Type B pancreatic cell (in vitro differentiated cells): Measurements from ENCODE around the gene SLCO4A1. TPM values are rescaled to one million over a fixed set of nuclear protein-coding genes. Genes with fewer than 3 reads are reported as not detected.
A peak's percentile ranks its signal among the peaks of the same experiment; 100 is the strongest.

Source experiments
- DNase-seq: peaks from one replicate; pipeline ENCODE4 v3.0.0; 2021; ENCODE audit warnings: mixed read lengths; ENCODE audit not compliant: unreplicated experiment; ENCODE audit errors: extremely low spot score
- H3K27ac Mint-ChIP-seq: 2 replicates; pipeline ENCODE4 v1.8.0; 2021; ENCODE audit warnings: mild to moderate bottlenecking, mixed read lengths
- H3K27me3 Mint-ChIP-seq: 2 replicates; pipeline ENCODE4 v1.8.0; 2021; ENCODE audit warnings: mixed read lengths
- H3K36me3 Mint-ChIP-seq: 2 replicates; pipeline ENCODE4 v1.8.0; 2021; ENCODE audit warnings: mixed read lengths
- H3K4me1 Mint-ChIP-seq: one replicate; pipeline ENCODE4 v1.8.0; 2021; ENCODE audit warnings: mixed read lengths; ENCODE audit not compliant: unreplicated experiment
- H3K4me3 Mint-ChIP-seq: 2 replicates; pipeline ENCODE4 v1.8.0; 2021; ENCODE audit warnings: mild to moderate bottlenecking, mixed read lengths
- H3K9me3 Mint-ChIP-seq: 2 replicates; pipeline ENCODE4 v1.8.0; 2021; ENCODE audit warnings: mixed read lengths
- CTCF ChIP-seq: fragments of 200-600 bp; sonication (generic); conservative IDR thresholded peaks from 2 replicates; pipeline ENCODE4 v1.5.0; 2021; ENCODE audit warnings: antibody characterized with exemption, mild to moderate bottlenecking
- total RNA-seq: library from RNA; stranded (reverse); gene quantifications from 2 replicates; pipeline ENCODE4 v1.2.1, GENCODE V29; 2021; ENCODE audit warnings: low replicate concordance

The SLCO4A1 gene
- total RNA-seq, 1 donor from 2014 or later, result 5.3 TPM

GRCh38 chr20:62652041-62652893 lies 10.0 kb downstream of the SLCO4A1 start:
- Mint-ChIP-seq H3K27me3 (no peaks in the 10 kb centered on the region), H3K27ac (peak overlapping the region; percentile 94), H3K9me3 (no peaks in the 10 kb centered on the region), H3K4me1 (peaks cover 22% of the 10 kb centered on the region), H3K4me3 (peak overlapping the region; percentile 82), H3K36me3 (no peaks in the 10 kb centered on the region)
- DNase-seq, result no peak
- no peak for TF ChIP-seq CTCF

- H3K27me3 Mint-ChIP-seq, result no peaks in the 10 kb centered on the region
- H3K9me3 Mint-ChIP-seq, result no peaks in the 10 kb centered on the region
- H3K36me3 Mint-ChIP-seq, result no peaks in the 10 kb centered on the region
- no peak overlapping the region for H3K4me3 Mint-ChIP-seq
- no peak for TF ChIP-seq CTCF
- H3K4me1 Mint-ChIP-seq, result peaks cover 22% of the 10 kb centered on the region
- DNase-seq, result no peak
- H3K27ac Mint-ChIP-seq, result peak overlapping the region; percentile 94
Observed at GRCh38 chr20:62652894-62653305, 10.6 kb downstream of the SLCO4A1 start.

GRCh38 chr20:62653373-62653772 lies 11.1 kb downstream of the SLCO4A1 start:
- H3K4me3 Mint-ChIP-seq, result no peak overlapping the region
- no peaks in the 10 kb centered on the region for H3K9me3 Mint-ChIP-seq
- peak overlapping the region; percentile 56 for H3K27ac Mint-ChIP-seq
- no peak for DNase-seq
- H3K27me3 Mint-ChIP-seq, result no peaks in the 10 kb centered on the region
- H3K4me1 Mint-ChIP-seq, result peaks cover 22% of the 10 kb centered on the region
- H3K36me3 Mint-ChIP-seq, result no peaks in the 10 kb centered on the region
- no peak for TF ChIP-seq CTCF

DNA sequence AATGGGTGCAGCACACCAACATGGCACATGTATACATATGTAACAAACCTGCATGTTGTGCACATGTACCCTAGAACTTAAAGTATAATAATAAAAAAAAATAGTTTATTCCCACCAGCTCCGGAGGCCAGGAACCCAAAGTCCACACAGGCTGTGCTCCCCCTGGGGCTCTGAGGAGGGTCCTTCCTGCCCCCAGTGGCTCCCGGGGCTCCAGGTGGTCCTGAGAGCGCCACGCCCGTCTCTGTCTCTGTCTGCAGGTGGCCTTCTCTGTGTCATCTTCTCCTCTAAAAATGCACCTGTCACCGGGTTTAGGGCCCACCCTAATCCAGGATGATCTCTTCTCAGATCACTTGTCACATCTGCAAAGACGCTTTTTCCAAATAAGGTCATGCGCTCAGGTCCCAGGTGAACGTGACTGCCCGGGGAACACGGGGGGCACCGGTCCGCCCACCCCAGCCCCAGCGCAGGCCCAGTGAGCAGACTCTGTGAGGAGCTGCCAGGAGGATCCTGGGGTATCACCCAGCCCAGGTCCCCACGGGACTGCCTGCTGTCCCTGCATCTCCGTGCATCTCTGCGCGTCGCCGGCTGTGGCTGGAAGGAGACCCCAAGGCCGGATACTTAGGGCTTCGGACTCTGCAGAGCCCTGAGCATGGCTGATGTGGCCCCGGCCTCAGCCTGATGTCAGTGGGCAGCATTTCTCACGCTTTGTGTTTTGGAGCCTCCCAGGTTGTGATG lies 11.8 kb downstream of the SLCO4A1 start:
- no peaks in the 10 kb centered on the region for H3K9me3 Mint-ChIP-seq
- peaks cover 22% of the 10 kb centered on the region for H3K4me1 Mint-ChIP-seq
- no peak for DNase-seq
- no peak for TF ChIP-seq CTCF
- no peak overlapping the region for H3K27ac Mint-ChIP-seq
- no peaks in the 10 kb centered on the region for H3K27me3 Mint-ChIP-seq
- H3K4me3 Mint-ChIP-seq, result no peak overlapping the region
- H3K36me3 Mint-ChIP-seq, result no peaks in the 10 kb centered on the region

DNA sequence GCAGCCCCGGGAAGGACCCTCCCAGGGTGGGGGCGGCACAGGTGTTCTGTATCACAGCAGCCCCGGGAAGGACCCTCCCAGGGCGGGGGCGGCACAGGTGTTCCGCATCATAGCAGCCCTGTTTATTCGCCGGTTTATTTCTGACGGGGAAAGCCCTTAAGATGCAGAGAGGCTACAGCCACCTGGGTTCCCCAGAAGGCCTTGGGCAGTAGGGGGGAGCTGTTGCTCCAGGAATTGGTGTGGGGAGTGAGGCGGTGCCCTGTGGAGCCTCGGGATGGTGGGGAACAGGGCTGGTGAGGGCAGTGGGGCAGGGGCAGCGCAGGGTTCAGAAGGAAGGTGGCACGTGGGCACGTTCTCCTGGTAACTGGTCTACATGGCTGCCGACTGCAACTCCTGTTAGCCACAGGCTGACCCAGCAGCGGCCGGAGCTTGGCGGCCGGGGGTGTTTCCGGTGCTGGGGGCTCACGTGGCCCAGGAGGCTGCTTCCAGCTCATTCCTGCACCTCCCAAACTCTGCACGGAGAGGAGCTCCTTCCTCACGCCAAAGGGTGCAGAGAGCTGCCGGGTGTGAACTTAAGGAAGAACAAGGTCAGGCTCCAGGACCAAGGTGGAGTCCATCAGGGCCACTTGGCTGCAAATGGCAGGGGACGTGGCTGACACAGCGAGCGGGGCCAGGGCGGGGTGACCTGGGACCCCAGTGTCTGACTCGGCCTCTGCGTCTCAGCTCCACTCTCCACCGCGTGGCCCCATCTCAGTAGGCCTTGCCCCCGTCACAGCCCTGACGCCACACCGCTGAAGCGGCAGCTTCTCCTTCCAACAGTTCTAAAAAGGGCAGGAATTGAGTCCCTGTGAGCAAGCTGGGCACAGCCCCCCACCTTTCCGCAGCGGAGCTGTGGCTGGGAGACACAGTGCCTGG lies 13.2 kb downstream of the SLCO4A1 start:
- peaks cover 26% of the 10 kb centered on the region for H3K4me1 Mint-ChIP-seq
- no peaks in the 10 kb centered on the region for H3K9me3 Mint-ChIP-seq
- no peak overlapping the region for H3K27ac Mint-ChIP-seq
- DNase-seq, result no peak
- no peak for TF ChIP-seq CTCF
- no peaks in the 10 kb centered on the region for H3K27me3 Mint-ChIP-seq
- no peaks in the 10 kb centered on the region for H3K36me3 Mint-ChIP-seq
- H3K4me3 Mint-ChIP-seq, result no peak overlapping the region
